ENCODE data around the gene COL10A1. TPM values are rescaled to one million over a fixed set of nuclear protein-coding genes. Genes with fewer than 3 reads are reported as not detected.

Gene COL10A1
- total RNA-seq, 4 donors from 2014 or later, result not detected

GRCh38 chr6:116074732-116075390, 51.1 kb downstream of the COL10A1 start:
- Histone ChIP-seq H3K36me3 (no peaks in the 10 kb centered on the region), H3K4me3 (no peak overlapping the region), H3K27me3 (no peaks in the 10 kb centered on the region), H3K4me1 (no peaks in the 10 kb centered on the region), H3K9me3 (no peaks in the 10 kb centered on the region), H3K27ac (no peak overlapping the region)
- 90% methylated on average over 2 of the region's 2 CpGs for WGBS
- no peak for DNase-seq (ENCODE audit: low spot score in 2 of 2)
- TF ChIP-seq POLR2A (IDR thresholded peaks at IDR 0.05), result no peak
- TF ChIP-seq POLR2AphosphoS5 (IDR thresholded peaks at IDR 0.05), result no peak
- TF ChIP-seq EP300 (IDR thresholded peaks at IDR 0.05), result no peak
- no peak for TF ChIP-seq CTCF (IDR thresholded peaks at IDR 0.05)

- Histone ChIP-seq H3K4me3 (no peak overlapping the region), H3K4me1 (no peaks in the 10 kb centered on the region), H3K27me3 (no peaks in the 10 kb centered on the region), H3K9me3 (no peaks in the 10 kb centered on the region), H3K27ac (no peak overlapping the region), H3K36me3 (no peaks in the 10 kb centered on the region)
- no peak for TF ChIP-seq POLR2AphosphoS5 (IDR thresholded peaks at IDR 0.05)
- no peak for TF ChIP-seq POLR2A (IDR thresholded peaks at IDR 0.05)
- TF ChIP-seq EP300 (IDR thresholded peaks at IDR 0.05), result no peak
- no peak for TF ChIP-seq CTCF (IDR thresholded peaks at IDR 0.05)
- no peak for DNase-seq (ENCODE audit: low spot score in 2 of 2)
- WGBS, result 80% methylated on average over 2 of the region's 2 CpGs
Measured at GRCh38 chr6:116073765-116074440, 52.0 kb downstream of the COL10A1 start.

GRCh38 chr6:116072368-116072767, 53.6 kb downstream of the COL10A1 start:
- Histone ChIP-seq H3K4me1 (no peaks in the 10 kb centered on the region), H3K27ac (no peak overlapping the region), H3K36me3 (no peaks in the 10 kb centered on the region), H3K9me3 (no peaks in the 10 kb centered on the region), H3K4me3 (no peak overlapping the region), H3K27me3 (no peaks in the 10 kb centered on the region)
- WGBS, result 61% methylated on average over 1 of the region's 1 CpG
- no peak for TF ChIP-seq EP300 (IDR thresholded peaks at IDR 0.05)
- no peak for TF ChIP-seq POLR2AphosphoS5 (IDR thresholded peaks at IDR 0.05)
- TF ChIP-seq POLR2A (IDR thresholded peaks at IDR 0.05), result no peak
- TF ChIP-seq CTCF (IDR thresholded peaks at IDR 0.05), result no peak
- DNase-seq (ENCODE audit: low spot score in 2 of 2), result no peak

- no peak for TF ChIP-seq POLR2AphosphoS5 (IDR thresholded peaks at IDR 0.05)
- TF ChIP-seq EP300 (IDR thresholded peaks at IDR 0.05), result no peak
- no peak for TF ChIP-seq CTCF (IDR thresholded peaks at IDR 0.05)
- TF ChIP-seq POLR2A (IDR thresholded peaks at IDR 0.05), result no peak
- Histone ChIP-seq H3K36me3 (no peaks in the 10 kb centered on the region), H3K9me3 (no peaks in the 10 kb centered on the region), H3K4me1 (no peaks in the 10 kb centered on the region), H3K4me3 (no peak overlapping the region), H3K27me3 (no peaks in the 10 kb centered on the region), H3K27ac (no peak overlapping the region)
- 58% methylated on average over 2 of the region's 2 CpGs for WGBS
- no peak for DNase-seq (ENCODE audit: low spot score in 2 of 2)
Measured at GRCh38 chr6:116070616-116071389, 55.1 kb downstream of the COL10A1 start.

GRCh38 chr6:116070101-116070500, 55.8 kb downstream of the COL10A1 start:
- Histone ChIP-seq H3K4me1 (no peaks in the 10 kb centered on the region), H3K36me3 (no peaks in the 10 kb centered on the region), H3K9me3 (no peaks in the 10 kb centered on the region), H3K27ac (no peak overlapping the region), H3K27me3 (no peaks in the 10 kb centered on the region), H3K4me3 (no peak overlapping the region)
- WGBS, result 91% methylated on average over 1 of the region's 1 CpG
- DNase-seq (ENCODE audit: low spot score in 2 of 2), result no peak
- no peak for TF ChIP-seq POLR2A (IDR thresholded peaks at IDR 0.05)
- no peak for TF ChIP-seq POLR2AphosphoS5 (IDR thresholded peaks at IDR 0.05)
- no peak for TF ChIP-seq EP300 (IDR thresholded peaks at IDR 0.05)
- TF ChIP-seq CTCF (IDR thresholded peaks at IDR 0.05), result no peak

Data from suprapubic skin (tissue), 4 donors.